Transverse colon (tissue), 4 donors: ENCODE data around the gene ASB5. TPM values are rescaled to one million over a fixed set of nuclear protein-coding genes. Genes with fewer than 3 reads are reported as not detected.

ENCODE experiments used
- DNase-seq: peaks from one replicate; pipeline ENCODE4 v3.0.0-alpha.2; 2019
- H3K27ac ChIP-seq, 4 donors: fragments of 200-600 bp; sonication (generic); 2 replicates each; pipeline ENCODE4 v1.5.1; 2016 to 2018; ENCODE audit warnings: inconsistent platforms in 4 of 4
- H3K27me3 ChIP-seq: fragments of 200-600 bp; sonication (generic); 2 replicates; pipeline ENCODE4 v1.5.1; 2017; ENCODE audit warnings: inconsistent platforms
- H3K36me3 ChIP-seq, 4 donors: fragments of 200-600 bp; sonication (generic); 2 replicates each; pipeline ENCODE4 v1.5.1; 2017 to 2019; ENCODE audit warnings: inconsistent platforms in 4 of 4
- H3K4me1 ChIP-seq, 4 donors: fragments of 200-600 bp; sonication (generic); 2 replicates each; pipeline ENCODE4 v1.5.1; 2017 to 2020; ENCODE audit warnings: inconsistent platforms in 4 of 4
- H3K4me3 ChIP-seq, 4 donors: fragments of 200-600 bp; sonication (generic); 1 replicate in 1 of 4; 2 replicates in 3 of 4; pipeline versions ENCODE4 v1.5.1 to v1.6.1; 2017 to 2019; ENCODE audit warnings: inconsistent platforms in 4 of 4
- H3K9me3 ChIP-seq, 2 donors: fragments of 200-600 bp; sonication (generic); 2 replicates each; pipeline ENCODE4 v1.5.1; 2017 to 2019; ENCODE audit warnings: inconsistent platforms in 2 of 2
- CTCF ChIP-seq, 5 experiments: fragments of 200-600 bp in 3 of 5; fragments of 450-650 bp in 2 of 5; sonication (generic) in 3 of 5; IDR thresholded peaks; 1 replicate in 2 of 5; 2 replicates in 3 of 5; pipeline ENCODE4 v1.5.1; 2016 to 2017; ENCODE audit warnings: antibody characterized with exemption in 5 of 5, inconsistent platforms in 3 of 5, mild to moderate bottlenecking in 2 of 5, moderate library complexity in 1 of 5
- EP300 ChIP-seq: sonication (generic); formaldehyde crosslinking; IDR thresholded peaks from one replicate; pipeline ENCODE4 v1.6.1; 2017; ENCODE audit warnings: antibody characterized with exemption, low read depth
- POLR2A ChIP-seq: fragments of 450-650 bp; IDR thresholded peaks from one replicate; pipeline ENCODE4 v1.6.1; 2016; ENCODE audit warnings: antibody characterized with exemption, mild to moderate bottlenecking, moderate library complexity
- POLR2AphosphoS5 ChIP-seq, 3 donors: sonication (generic); formaldehyde crosslinking; IDR thresholded peaks; one replicate each; pipeline ENCODE4 v1.6.1; 2016; ENCODE audit warnings: antibody characterized with exemption in 3 of 3
- WGBS, 2 donors: methylation state at CpG; one replicate each; pipeline ENCODE4 v1.1.5; 2018; ENCODE audit warnings: low coverage in 1 of 2; 5-methylcytosine and 5-hydroxymethylcytosine counted together
- in situ Hi-C, 4 donors: fragments of 200-750 bp; cut with MboI; loops; one replicate each; pipeline versions ENCODE4 v1.15.0 to v1.15.1; 2017; ENCODE audit warnings: low sequenced_read_pairs in 3 of 4, low pct_ligation_motif_present in 1 of 4, low pct_unique_long_range_greater_than_20kb in 1 of 4
- intact Hi-C: fragments of 100-400 bp; cut with DNase I; formaldehyde crosslinking; loops from one replicate; pipeline ENCODE4 v1.15.1; 2023; ENCODE audit warnings: low total_unique reads
- total RNA-seq, 4 donors: library from RNA; depleted of rRNA; stranded (reverse); fragments of >200 nt; gene quantifications; one replicate each; pipeline ENCODE4 v1.1.0, GENCODE V29; 2016

The ASB5 gene
- total RNA-seq, 4 donors from 2014 or later, result 1.4 to 3.8 (median 1.8) TPM; not detected in 1

GRCh38 chr4:176272799-176273198, 3.8 kb upstream of the ASB5 start:
- Histone ChIP-seq H3K36me3 (no peaks in the 10 kb centered on the region), H3K27me3 (no peaks in the 10 kb centered on the region), H3K4me3 (no peak overlapping the region), H3K4me1 (peaks cover 0 to 3% (median 0%) of the 10 kb centered on the region in 4 donors), H3K9me3 (no peaks in the 10 kb centered on the region), H3K27ac (no peak overlapping the region)
- DNase-seq, result no peak
- in situ Hi-C loops (no loop called here), intact Hi-C loops (no loop called here)
- WGBS, 2 donors, result 55 to 72% methylated on average over 3 of the region's 3 CpGs
- TF ChIP-seq POLR2AphosphoS5 (IDR thresholded peaks at IDR 0.05) (no peak), EP300 (no peak), CTCF (IDR thresholded peaks at IDR 0.05) (no peak), POLR2A (no peak)

- TF ChIP-seq CTCF (IDR thresholded peaks at IDR 0.05), result no peak
- no peak for TF ChIP-seq EP300
- TF ChIP-seq POLR2A, result no peak
- no peak for TF ChIP-seq POLR2AphosphoS5 (IDR thresholded peaks at IDR 0.05)
- Histone ChIP-seq H3K27me3 (no peaks in the 10 kb centered on the region), H3K36me3 (no peaks in the 10 kb centered on the region), H3K9me3 (no peaks in the 10 kb centered on the region), H3K4me1 (peaks cover 0 to 3% (median 0%) of the 10 kb centered on the region in 4 donors), H3K27ac (peak overlapping the region in 1 of 4 donors; percentile 56), H3K4me3 (no peak overlapping the region)
- 75 to 79% methylated on average over 3 of the region's 3 CpGs for WGBS, 2 donors
- in situ Hi-C loops, result no loop called here
- DNase-seq, result no peak
- intact Hi-C loops, result no loop called here
Observed at GRCh38 chr4:176271749-176272148, 2.7 kb upstream of the ASB5 start.

GRCh38 chr4:176270669-176271068, 1.6 kb upstream of the ASB5 start:
- Histone ChIP-seq H3K27ac (peak overlapping the region in 3 of 4 donors; percentile 21 to 56 (median 49)), H3K4me1 (peaks cover 0 to 3% (median 0%) of the 10 kb centered on the region in 4 donors), H3K4me3 (no peak overlapping the region), H3K36me3 (no peaks in the 10 kb centered on the region), H3K27me3 (no peaks in the 10 kb centered on the region), H3K9me3 (no peaks in the 10 kb centered on the region)
- intact Hi-C loops (no loop called here), in situ Hi-C loops (no loop called here)
- no peak for DNase-seq
- TF ChIP-seq POLR2AphosphoS5 (IDR thresholded peaks at IDR 0.05), result peak; percentile 28 to 51 (median 41)
- TF ChIP-seq POLR2A, result no peak
- 58 to 76% methylated on average over 2 to 5 of the region's 5 CpGs for WGBS, 2 donors

GRCh38 chr4:176266026-176266425, 3.0 kb downstream of the ASB5 start:
- in situ Hi-C loops, result no loop called here
- Histone ChIP-seq H3K4me1 (no peaks in the 10 kb centered on the region), H3K27ac (no peak overlapping the region)

More at GRCh38 chr4:176266026-176266425, 3.0 kb downstream of the ASB5 start:
- WGBS, 2 donors, result 91 to 100% methylated on average over 2 of the region's 2 CpGs
- no peaks in the 10 kb centered on the region for H3K36me3 ChIP-seq
- no peak for TF ChIP-seq POLR2A
- no peak for TF ChIP-seq CTCF (IDR thresholded peaks at IDR 0.05)
- TF ChIP-seq EP300, result no peak
- no peak for TF ChIP-seq POLR2AphosphoS5 (IDR thresholded peaks at IDR 0.05)
- intact Hi-C loops, result no loop called here
- no peaks in the 10 kb centered on the region for H3K27me3 ChIP-seq
- H3K9me3 ChIP-seq, result no peaks in the 10 kb centered on the region
- DNase-seq, result no peak
- H3K4me3 ChIP-seq, result no peak overlapping the region
